Progenitor cell of endocrine pancreas (in vitro differentiated cells): ENCODE data around the gene EPB41L4B. TPM values are rescaled to one million over a fixed set of nuclear protein-coding genes. Genes with fewer than 3 reads are reported as not detected.
A peak's percentile ranks its signal among the peaks of the same experiment; 100 is the strongest.

ENCODE experiments used
- DNase-seq: peaks from one replicate; pipeline ENCODE4 v3.0.0; 2021; ENCODE audit warnings: low spot score; ENCODE audit not compliant: unreplicated experiment
- H3K27ac Mint-ChIP-seq: 2 replicates; pipeline ENCODE4 v1.8.0; 2021; ENCODE audit warnings: mild to moderate bottlenecking, moderate library complexity, mixed read lengths
- H3K27me3 Mint-ChIP-seq: 2 replicates; pipeline ENCODE4 v1.8.0; 2021; ENCODE audit warnings: mixed read lengths
- H3K36me3 Mint-ChIP-seq: 2 replicates; pipeline ENCODE4 v1.8.0; 2022; ENCODE audit warnings: mixed read lengths; ENCODE audit not compliant: insufficient read depth
- H3K4me1 Mint-ChIP-seq: 2 replicates; pipeline ENCODE4 v1.8.0; 2021; ENCODE audit warnings: low read depth, mixed read lengths
- H3K4me3 Mint-ChIP-seq: 2 replicates; pipeline ENCODE4 v1.8.0; 2021; ENCODE audit warnings: low read depth, mild to moderate bottlenecking, moderate library complexity, mixed read lengths
- H3K9me3 Mint-ChIP-seq: 2 replicates; pipeline ENCODE4 v1.8.0; 2021; ENCODE audit warnings: low read depth, mixed read lengths
- total RNA-seq: library from RNA; stranded (reverse); gene quantifications from 2 replicates; pipeline ENCODE4 v1.2.1, GENCODE V29; 2021
- TF ChIP-seq, protein P1 (sequence below): fragments of 200-600 bp; sonication (generic); IDR thresholded peaks from one replicate; pipeline ENCODE4 v1.5.0; 2021; ENCODE audit warnings: antibody characterized with exemption, mild to moderate bottlenecking; ENCODE audit not compliant: unreplicated experiment

Gene EPB41L4B
- total RNA-seq, 1 donor from 2014 or later, result 7.7 TPM

DNA sequence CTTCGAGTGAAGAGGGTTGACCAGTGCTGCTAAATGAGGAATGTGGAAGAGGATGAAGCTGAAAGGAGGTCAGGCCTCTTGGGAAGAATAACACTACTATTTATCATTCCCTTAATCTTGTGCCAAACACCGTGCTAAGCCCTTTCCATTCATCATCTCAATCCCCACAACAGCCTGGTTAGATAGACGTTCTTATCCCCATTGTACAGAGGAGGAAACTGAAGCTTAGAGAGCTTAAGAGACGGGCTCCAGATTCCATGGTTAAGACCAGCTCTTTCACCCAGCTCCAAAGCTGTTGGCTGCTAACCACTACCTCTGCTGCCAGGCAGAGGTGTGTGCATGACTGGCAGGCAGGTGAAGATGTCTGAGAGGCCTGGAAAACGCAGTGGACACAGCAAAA lies 868 bp upstream of the EPB41L4B start:
- Mint-ChIP-seq H3K4me3 (peak overlapping the region; percentile 74), H3K9me3 (no peaks in the 10 kb centered on the region), H3K27ac (no peak overlapping the region)

GRCh38 chr9:109320331-109320741 lies 523 bp downstream of the EPB41L4B start:
- TF ChIP-seq, protein P1, sequence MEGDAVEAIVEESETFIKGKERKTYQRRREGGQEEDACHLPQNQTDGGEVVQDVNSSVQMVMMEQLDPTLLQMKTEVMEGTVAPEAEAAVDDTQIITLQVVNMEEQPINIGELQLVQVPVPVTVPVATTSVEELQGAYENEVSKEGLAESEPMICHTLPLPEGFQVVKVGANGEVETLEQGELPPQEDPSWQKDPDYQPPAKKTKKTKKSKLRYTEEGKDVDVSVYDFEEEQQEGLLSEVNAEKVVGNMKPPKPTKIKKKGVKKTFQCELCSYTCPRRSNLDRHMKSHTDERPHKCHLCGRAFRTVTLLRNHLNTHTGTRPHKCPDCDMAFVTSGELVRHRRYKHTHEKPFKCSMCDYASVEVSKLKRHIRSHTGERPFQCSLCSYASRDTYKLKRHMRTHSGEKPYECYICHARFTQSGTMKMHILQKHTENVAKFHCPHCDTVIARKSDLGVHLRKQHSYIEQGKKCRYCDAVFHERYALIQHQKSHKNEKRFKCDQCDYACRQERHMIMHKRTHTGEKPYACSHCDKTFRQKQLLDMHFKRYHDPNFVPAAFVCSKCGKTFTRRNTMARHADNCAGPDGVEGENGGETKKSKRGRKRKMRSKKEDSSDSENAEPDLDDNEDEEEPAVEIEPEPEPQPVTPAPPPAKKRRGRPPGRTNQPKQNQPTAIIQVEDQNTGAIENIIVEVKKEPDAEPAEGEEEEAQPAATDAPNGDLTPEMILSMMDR, result no peak
- H3K4me3 Mint-ChIP-seq, result no peak overlapping the region
- DNase-seq, result no peak
- peaks cover 47% of the 10 kb centered on the region for H3K27me3 Mint-ChIP-seq
- H3K4me1 Mint-ChIP-seq, result peaks cover 11% of the 10 kb centered on the region
- H3K9me3 Mint-ChIP-seq, result no peaks in the 10 kb centered on the region
- H3K36me3 Mint-ChIP-seq, result no peaks in the 10 kb centered on the region
- H3K27ac Mint-ChIP-seq, result no peak overlapping the region

More for the DNA sequence above, 868 bp upstream of the EPB41L4B start:
- peaks cover 10% of the 10 kb centered on the region for H3K4me1 Mint-ChIP-seq
- TF ChIP-seq, protein P1, result no peak
- peaks cover 37% of the 10 kb centered on the region for H3K27me3 Mint-ChIP-seq
- H3K36me3 Mint-ChIP-seq, result no peaks in the 10 kb centered on the region
- no peak for DNase-seq

- TF ChIP-seq, protein P1, result no peak
- peak; percentile 43 for DNase-seq
- Mint-ChIP-seq H3K27me3 (peaks cover 47% of the 10 kb centered on the region), H3K36me3 (no peaks in the 10 kb centered on the region), H3K9me3 (no peaks in the 10 kb centered on the region), H3K27ac (peak overlapping the region; percentile 64), H3K4me1 (peaks cover 14% of the 10 kb centered on the region), H3K4me3 (peak overlapping the region; percentile 80)
Observed at GRCh38 chr9:109319626-109320241, 1.1 kb downstream of the EPB41L4B start.

DNA sequence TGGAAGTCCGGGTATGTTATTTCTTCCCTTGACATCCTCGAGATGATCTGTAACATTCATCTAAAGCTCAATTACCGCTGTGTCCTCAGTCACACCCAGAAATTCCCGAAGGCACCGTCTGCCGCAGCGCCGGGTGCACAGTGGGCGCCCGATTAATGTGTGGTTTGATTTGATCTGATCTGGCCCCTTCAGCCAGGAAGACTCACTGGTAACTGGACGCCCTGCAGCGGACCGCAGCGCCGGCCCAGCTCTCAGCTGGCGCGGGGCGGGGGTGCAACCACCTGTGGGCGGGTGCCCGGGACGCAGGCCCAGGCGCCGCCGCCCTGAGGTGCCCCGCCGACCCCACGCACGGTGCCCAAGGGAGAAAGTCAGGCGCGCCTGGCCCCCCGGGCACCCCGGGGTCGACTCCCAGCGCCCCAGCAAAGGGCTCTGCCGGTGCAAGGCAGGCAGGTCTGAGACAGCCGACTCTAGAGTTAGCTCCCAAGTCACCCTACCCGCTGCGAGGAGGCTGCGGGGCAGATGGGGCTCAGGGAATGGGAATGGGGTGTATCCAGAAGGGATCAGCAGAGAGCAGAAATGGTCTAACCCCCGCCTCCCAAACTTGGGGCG lies 1.7 kb downstream of the EPB41L4B start:
- no peak for DNase-seq
- Mint-ChIP-seq H3K4me1 (peaks cover 19% of the 10 kb centered on the region), H3K27ac (peak overlapping the region; percentile 64), H3K36me3 (no peaks in the 10 kb centered on the region), H3K9me3 (no peaks in the 10 kb centered on the region), H3K27me3 (peaks cover 47% of the 10 kb centered on the region), H3K4me3 (peak overlapping the region; percentile 80)
- TF ChIP-seq, protein P1, result no peak

DNA sequence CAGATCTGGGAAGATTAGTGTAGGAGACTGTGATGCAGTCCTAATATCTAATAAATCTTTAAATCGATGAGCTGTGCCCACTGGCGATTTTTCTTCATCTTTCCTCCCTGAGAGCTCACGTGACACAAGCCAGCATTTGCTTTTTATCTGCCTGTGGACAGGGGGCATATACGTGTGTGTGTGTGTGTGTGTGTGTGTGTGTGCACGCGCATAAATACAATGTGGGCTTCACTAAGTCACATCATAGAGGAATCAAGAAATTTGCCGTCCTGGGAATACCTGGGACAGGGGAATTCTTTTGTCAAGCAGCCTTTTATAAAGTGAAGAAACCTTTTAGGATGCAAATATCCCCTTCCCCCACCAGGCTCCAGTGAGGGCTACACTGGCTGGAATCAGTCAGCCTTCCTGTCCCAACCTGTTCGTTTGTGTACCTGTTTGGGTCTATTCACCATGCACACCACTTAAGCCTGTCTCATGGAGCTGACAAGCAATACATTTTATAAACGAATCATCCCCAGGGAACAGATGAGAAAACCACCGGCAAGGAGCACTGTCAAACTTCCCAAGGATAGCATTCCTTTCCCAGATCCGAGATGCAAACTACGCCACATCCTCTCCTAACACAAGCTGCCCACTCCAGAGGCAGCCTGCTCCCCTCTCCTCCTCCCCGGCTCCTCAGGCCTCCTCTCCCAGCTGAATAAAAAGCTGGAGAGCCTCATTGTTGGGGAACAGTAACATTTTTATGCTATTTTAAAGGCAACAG lies 2.7 kb downstream of the EPB41L4B start:
- H3K9me3 Mint-ChIP-seq, result no peaks in the 10 kb centered on the region
- TF ChIP-seq, protein P1, result no peak
- peak overlapping the region; percentile 52 for H3K4me3 Mint-ChIP-seq
- no peak overlapping the region for H3K27ac Mint-ChIP-seq
- peaks cover 26% of the 10 kb centered on the region for H3K4me1 Mint-ChIP-seq
- H3K36me3 Mint-ChIP-seq, result no peaks in the 10 kb centered on the region
- no peak for DNase-seq
- peaks cover 47% of the 10 kb centered on the region for H3K27me3 Mint-ChIP-seq
